Measurements from ENCODE around the gene NPEPL1. TPM values are rescaled to one million over a fixed set of nuclear protein-coding genes. Genes with fewer than 3 reads are reported as not detected.

NPEPL1 gene
- total and polyA plus RNA-seq, 8 donors = 25.1 to 44.4 (median 33.3) TPM

Other genes starting within 250 kb of the NPEPL1 start
- gene APCDD1L, start 177.4 kb upstream of the NPEPL1 start, total RNA-seq = under 1 TPM; 0.09 to 0.13 TPM
- under 1 TPM in 5 of 6 donors, not detected in 1; 0.09 to 0.23 (median 0.16) TPM for gene APCDD1L, start 177.4 kb upstream of the NPEPL1 start, polyA plus RNA-seq (ENCODE audit: insufficient read length in 6 of 6)
- gene STX16, start 41.5 kb upstream of the NPEPL1 start, total RNA-seq = 10 to 100 TPM; 50.4 to 58.0 TPM
- gene STX16, start 41.5 kb upstream of the NPEPL1 start, polyA plus RNA-seq (ENCODE audit: insufficient read length in 6 of 6) = 100 to 1,000 TPM in 2 of 6 donors, 10 to 100 TPM in 4; 74.9 to 105 (median 95.5) TPM
- gene GNAS-AS1, start 158.1 kb downstream of the NPEPL1 start, total RNA-seq = 1 to 10 TPM; 1.5 TPM
- 1 to 10 TPM in 2 of 6 donors, under 1 TPM in 4; 0.15 to 1.3 (median 0.83) TPM for gene GNAS-AS1, start 158.1 kb downstream of the NPEPL1 start, polyA plus RNA-seq (ENCODE audit: insufficient read length in 6 of 6)
- 1,000 to 10,000 TPM in 1 of 2 donors, 100 to 1,000 TPM in 1; 723 to 1,158 TPM for gene GNAS, start 159.9 kb downstream of the NPEPL1 start, total RNA-seq
- gene GNAS, start 159.9 kb downstream of the NPEPL1 start, polyA plus RNA-seq (ENCODE audit: insufficient read length in 6 of 6) = 1,000 to 10,000 TPM; 1,807 to 2,039 (median 1,951) TPM

Measured in left lung (tissue), 8 donors.